GM18867 (cell line): ENCODE measurements around the gene ZNF382.

ENCODE experiments used
- ATAC-seq: cut with Tn5 transposase; IDR thresholded peaks from one replicate; pipeline ENCODE4 v1.9.1; 2021; ENCODE audit warnings: mild to moderate bottlenecking, moderate library complexity; ENCODE audit not compliant: unreplicated experiment

ZNF382 gene

GRCh38 chr19:36674201-36674600 lies 69.1 kb downstream of the ZNF382 start:
- ATAC-seq = no peak

- no peak for ATAC-seq
Measured at GRCh38 chr19:36679455-36679854, 74.3 kb downstream of the ZNF382 start.
